ENCODE measurements around the gene ESYT2. TPM values are rescaled to one million over a fixed set of nuclear protein-coding genes. Genes with fewer than 3 reads are reported as not detected.

Gene ESYT2
- total and polyA plus RNA-seq, 9 of the 15 experiments (the other 6 are each of a cell fraction or from before 2014, with no cell fraction given): 5.8 to 86.9 (median 64.7) TPM

- TF ChIP-seq ZBTB11 (CRISPR knock-in tag; IDR thresholded peaks at IDR 0.05) (peak in 1 of 3 experiments; percentile 80; a peak in 2 of 6 replicates), ZBTB17 (CRISPR knock-in tag; IDR thresholded peaks at IDR 0.05) (no peak), ZBTB33 (CRISPR knock-in tag; IDR thresholded peaks at IDR 0.05) (no peak), RBM34 (IDR thresholded peaks at IDR 0.05; ENCODE audit: borderline replicate concordance, insufficient read depth, low read length) (no peak), PML (IDR thresholded peaks at IDR 0.05; ENCODE audit: low read length) (peak; percentile 43; the same call in 1 of the 2 replicates), ZNF263 (CRISPR knock-in tag; IDR thresholded peaks at IDR 0.05; ENCODE audit: borderline replicate concordance) (no peak), ZFX (CRISPR knock-in tag; IDR thresholded peaks at IDR 0.05) (peak; percentile 88), FOS (IDR thresholded peaks at IDR 0.05; ENCODE audit: extremely low read depth, insufficient read length) (no peak), CHAMP1 (IDR thresholded peaks at IDR 0.05) (no peak), KLF1 (tag; IDR thresholded peaks at IDR 0.05) (peak; percentile 70; the same call in 1 of the 2 replicates), ASH1L (IDR thresholded peaks at IDR 0.05; ENCODE audit: borderline replicate concordance, low read depth, partially characterized antibody) (no peak), CREBBP (IDR thresholded peaks at IDR 0.05; ENCODE audit: low read depth, low read length) (no peak), CTCF (IDR thresholded peaks at IDR 0.05 in 2 of 3, conservative IDR thresholded peaks at IDR 0.05 in 1 of 3; ENCODE audit: insufficient read depth in 2 of 3, low read depth in 1 of 3, low read length in 3 of 3) (no peak), ZNF324 (CRISPR knock-in tag; IDR thresholded peaks at IDR 0.05) (0 out of 2 replicates have a peak, but pooled peaks have one; percentile 33)
Measured at GRCh38 chr7:158863611-158864506, 34.5 kb upstream of the ESYT2 start (continued).

All from K562 (cell line).